Measurements from ENCODE around the gene DDB1.

The DDB1 gene

GRCh38 chr11:61332797-61333549 is at the start of gene DDB1, which contains the start of gene TKFC:
Gene DDB1, minus strand, starts transcription at chr11:61333105. Its CDS starts 137 bp downstream, at chr11:61332968.
Gene TKFC, plus strand, starts transcription at chr11:61333228. Its CDS starts 1,501 bp downstream, at chr11:61334729.
- FAIRE-seq, result no peak

- FAIRE-seq, result no peak
Observed at GRCh38 chr11:61380884-61381283, 48.0 kb upstream of the DDB1 start.

- FAIRE-seq, result no peak
Observed at GRCh38 chr11:61378713-61379313, 45.9 kb upstream of the DDB1 start.

GRCh38 chr11:61377461-61378160 is 44.7 kb upstream of the DDB1 start:
- no peak for FAIRE-seq

- FAIRE-seq, result no peak
Observed at GRCh38 chr11:61375761-61376108, 42.8 kb upstream of the DDB1 start.

GRCh38 chr11:61372659-61373420 is 39.9 kb upstream of the DDB1 start:
- no peak for FAIRE-seq

GRCh38 chr11:61370349-61371005 is 37.6 kb upstream of the DDB1 start:
- no peak for FAIRE-seq

- FAIRE-seq, result no peak
Observed at GRCh38 chr11:61369372-61370348, 36.8 kb upstream of the DDB1 start.

- FAIRE-seq, result no peak
Observed at GRCh38 chr11:61368646-61369045, 35.7 kb upstream of the DDB1 start.

GRCh38 chr11:61367406-61367805 is 34.5 kb upstream of the DDB1 start:
- FAIRE-seq, result no peak

- FAIRE-seq, result no peak
Observed at GRCh38 chr11:61364012-61364675, 31.2 kb upstream of the DDB1 start.

GRCh38 chr11:61362542-61362875 is 29.6 kb upstream of the DDB1 start:
- FAIRE-seq, result no peak

- no peak for FAIRE-seq
Observed at GRCh38 chr11:61361741-61362541, 29.0 kb upstream of the DDB1 start, which contains the start of the genes CYB561A3 and TMEM138. Gene CYB561A3, minus strand, starts transcription at chr11:61361882. Its CDS starts 5,169 bp downstream, at chr11:61356713. Gene TMEM138, plus strand, starts transcription at chr11:61362374. Its CDS starts 2,017 bp downstream, at chr11:61364391.

- FAIRE-seq, result no peak
Observed at GRCh38 chr11:61361237-61361740, 28.4 kb upstream of the DDB1 start.

- FAIRE-seq, result no peak
Observed at GRCh38 chr11:61359516-61359915, 26.6 kb upstream of the DDB1 start.

GRCh38 chr11:61358566-61358965 is 25.7 kb upstream of the DDB1 start:
- no peak for FAIRE-seq

GRCh38 chr11:61357894-61358239 is 25.0 kb upstream of the DDB1 start:
- FAIRE-seq, result no peak

- FAIRE-seq, result no peak
Observed at GRCh38 chr11:61357233-61357893, 24.5 kb upstream of the DDB1 start.

GRCh38 chr11:61356706-61357105 is 23.8 kb upstream of the DDB1 start:
- no peak for FAIRE-seq
